T-helper 2 cell treated with Interferon-gamma antibody and Interleukin-4, amounts not matched to agents 100 ng/mL and 5 ng/mL, for 36 hours (primary cell): ENCODE data around the gene FSD1L. TPM values are rescaled to one million over a fixed set of nuclear protein-coding genes. Genes with fewer than 3 reads are reported as not detected.
"Not testable (repeated sequence)": the region's sequence is repeated elsewhere in the genome, so short reads cannot be mapped to it uniquely, and the experiment has no call there.

Source experiments
- intact Hi-C: fragments of 100-400 bp; cut with micrococcal nuclease; formaldehyde crosslinking; loops from one replicate; pipeline ENCODE4 v1.15.1; 2023
- total RNA-seq: library from RNA; stranded (reverse); gene quantifications from 2 replicates; pipeline ENCODE4 v1.2.3, GENCODE V29; 2022

Gene FSD1L
- total RNA-seq, 1 donor from 2014 or later = 5.2 TPM

GRCh38 chr9:105541838-105542237 is 94.0 kb downstream of the FSD1L start:
- intact Hi-C loops = no loop called here

DNA sequence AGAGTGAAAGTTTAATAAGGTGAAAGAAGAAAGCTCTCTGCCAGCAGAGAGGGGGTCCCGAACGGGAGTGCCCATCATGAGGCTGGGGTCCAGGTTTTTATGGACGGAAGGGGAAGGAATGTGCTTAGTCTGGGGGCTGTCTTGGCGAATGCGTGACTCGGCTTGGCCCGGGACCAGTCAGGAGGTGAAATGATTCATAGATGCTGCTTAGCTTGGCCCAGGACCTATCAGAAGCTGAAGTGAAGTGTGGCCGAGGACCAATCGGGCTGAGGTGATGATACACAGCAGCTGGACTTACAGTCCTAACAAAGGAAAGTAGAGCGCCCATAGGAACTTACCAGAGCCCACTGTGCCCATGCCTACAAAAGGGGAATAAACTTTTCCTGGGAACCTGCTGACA is 106.2 kb downstream of the FSD1L start:
- intact Hi-C loops = no loop called here

- intact Hi-C loops = loop anchor here (1.0 to 2.0 kb wide), 4 partner anchors 109 to 811 kb away; partner anchors contain the start of genes FSD1L, NIPSNAP3A, SLC44A1 and TMEM38B
Observed at GRCh38 chr9:105557804-105558610, 110.2 kb downstream of the FSD1L start, which contains the start of gene FKTN. Gene FKTN, plus strand, starts transcription at chr9:105558131. Its CDS starts 16,902 bp downstream, at chr9:105575033.

DNA sequence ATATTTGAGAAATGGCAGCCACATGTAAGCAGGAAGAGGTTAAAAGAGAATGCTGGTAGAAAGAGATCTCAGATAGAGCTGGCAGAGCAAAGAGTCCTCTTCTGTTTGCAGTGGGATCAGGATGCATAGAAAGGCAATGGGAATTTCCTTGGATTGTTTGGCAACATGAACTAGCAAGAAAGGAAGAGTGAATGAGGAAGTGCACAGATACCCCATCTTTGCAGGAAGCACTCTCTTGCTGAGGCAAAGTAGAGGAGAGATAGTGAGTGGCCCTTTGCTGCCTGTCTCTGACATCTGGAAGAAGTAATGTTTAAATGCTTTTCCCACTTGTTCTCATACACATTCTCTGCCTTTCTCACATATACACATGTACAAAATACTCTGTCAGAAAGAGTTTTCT is 124.6 kb downstream of the FSD1L start:
- intact Hi-C loops = no loop called here

GRCh38 chr9:105579952-105580351 is 132.1 kb downstream of the FSD1L start:
- intact Hi-C loops = not testable (repeated sequence)

DNA sequence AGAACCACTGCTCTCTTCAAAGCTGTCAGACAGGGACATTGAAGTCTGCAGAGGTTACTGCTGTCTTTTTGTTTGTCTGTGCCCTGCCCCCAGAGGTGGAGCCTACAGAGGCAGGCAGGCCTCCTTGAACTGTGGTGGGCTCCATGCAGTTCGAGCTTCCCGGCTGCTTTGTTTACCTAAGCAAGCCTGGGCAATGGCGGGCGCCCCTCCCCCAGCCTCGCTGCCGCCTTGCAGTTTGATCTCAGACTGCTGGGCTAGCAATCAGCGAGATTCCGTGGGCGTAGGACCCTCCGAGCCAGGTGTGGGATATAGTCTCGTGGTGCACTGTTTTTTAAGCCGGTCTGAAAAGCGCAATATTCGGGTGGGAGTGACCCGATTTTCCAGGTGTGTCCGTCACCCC is 133.7 kb downstream of the FSD1L start:
- intact Hi-C loops = not testable (repeated sequence)

GRCh38 chr9:105593145-105593544 is 145.3 kb downstream of the FSD1L start:
- intact Hi-C loops = no loop called here

Other genes starting within 250 kb of the FSD1L start
- gene SLC44A1, start 203.4 kb upstream of the FSD1L start, total RNA-seq = 4.2 and 5.3 TPM in 2 replicates
- gene FKTN, start 110.1 kb downstream of the FSD1L start, total RNA-seq = 11.9 and 12.2 TPM in 2 replicates
- not detected in 2 replicates for gene TAL2, start 214.4 kb downstream of the FSD1L start, total RNA-seq
- 4.5 and 5.8 TPM in 2 replicates for gene TMEM38B, start 246.5 kb downstream of the FSD1L start, total RNA-seq